OCI-LY1 (cell line): Measurements from ENCODE around the gene PIK3CA.

Source experiments
- H2AFZ ChIP-seq: fragments of 200-600 bp; sonication (generic), shearing (Covaris generic); 2 replicates; pipeline ENCODE4 v1.6.0; 2014; ENCODE audit warnings: antibody characterized with exemption, mild to moderate bottlenecking, low read length
- H3F3A ChIP-seq: fragments of 200-600 bp; sonication (generic), shearing (Covaris generic); 2 replicates; pipeline ENCODE4 v1.6.0; 2014; ENCODE audit warnings: mild to moderate bottlenecking, antibody characterized with exemption, low read length, moderate library complexity; ENCODE audit not compliant: insufficient read depth
- H3K27ac ChIP-seq: fragments of 200-600 bp; sonication (generic); 2 replicates; pipeline ENCODE4 v1.5.1; 2014; ENCODE audit warnings: low read length, mixed run types, mild to moderate bottlenecking, low read depth; ENCODE audit not compliant: poor library complexity, severe bottlenecking
- H3K27me3 ChIP-seq: fragments of 200-600 bp; sonication (generic); 2 replicates; pipeline ENCODE4 v1.6.0; 2014; ENCODE audit warnings: antibody characterized with exemption, mild to moderate bottlenecking, low read length, moderate library complexity; ENCODE audit not compliant: insufficient read depth
- H3K36me3 ChIP-seq: fragments of 200-600 bp; sonication (generic); 2 replicates; pipeline ENCODE4 v1.6.1; 2014; ENCODE audit warnings: mild to moderate bottlenecking, antibody characterized with exemption, low read length, moderate library complexity, mixed read lengths; ENCODE audit not compliant: insufficient read depth
- H3K4me1 ChIP-seq: fragments of 200-600 bp; sonication (generic); 2 replicates; pipeline ENCODE4 v1.5.1; 2014; ENCODE audit warnings: mild to moderate bottlenecking, low read length, moderate library complexity; ENCODE audit not compliant: insufficient read depth, severe bottlenecking
- H3K4me2 ChIP-seq: fragments of 200-600 bp; sonication (generic), shearing (Covaris generic); 2 replicates; pipeline ENCODE4 v1.6.1; 2014; ENCODE audit warnings: low read length
- H3K4me3 ChIP-seq: fragments of 200-600 bp; sonication (generic); 2 replicates; pipeline ENCODE4 v1.5.1; 2014; ENCODE audit warnings: low read length, low read depth, mild to moderate bottlenecking, mixed read lengths; ENCODE audit not compliant: poor library complexity, severe bottlenecking
- H3K79me2 ChIP-seq: fragments of 200-600 bp; shearing (Covaris generic); 2 replicates; pipeline ENCODE4 v1.6.1; 2016; ENCODE audit warnings: mixed run types, low read length, mixed read lengths; ENCODE audit not compliant: insufficient read depth
- H3K9ac ChIP-seq: fragments of 200-600 bp; sonication (generic), shearing (Covaris generic); 2 replicates; pipeline ENCODE4 v1.6.1; 2014; ENCODE audit warnings: mild to moderate bottlenecking, low read length, mixed read lengths
- H3K9me2 ChIP-seq: fragments of 200-600 bp; sonication (generic), shearing (Covaris generic); 2 replicates; pipeline ENCODE4 v1.6.1; 2014; ENCODE audit warnings: low read depth, mild to moderate bottlenecking, low read length, mixed read lengths
- H3K9me3 ChIP-seq: fragments of 200-600 bp; shearing (Covaris generic); 2 replicates; pipeline ENCODE4 v1.6.1; 2014; ENCODE audit warnings: low read length, mixed read lengths
- H4K20me1 ChIP-seq: fragments of 200-600 bp; sonication (generic), shearing (Covaris generic); 2 replicates; pipeline ENCODE4 v1.6.0; 2016; ENCODE audit warnings: mild to moderate bottlenecking, low read length; ENCODE audit not compliant: insufficient read depth
- CTCF ChIP-seq: fragments of 200-600 bp; sonication (generic), shearing (Covaris generic); IDR thresholded peaks from 2 replicates; pipeline ENCODE4 v1.5.1; 2017; ENCODE audit warnings: mild to moderate bottlenecking, antibody characterized with exemption, low read length, moderate library complexity, mixed read lengths
- EZH2 ChIP-seq: fragments of 200-600 bp; sonication (generic), shearing (Covaris generic); IDR thresholded peaks from 2 replicates; pipeline ENCODE4 v1.8.0; 2017; ENCODE audit warnings: borderline replicate concordance, mixed run types, mild to moderate bottlenecking, antibody characterized with exemption, low read length, moderate library complexity, mixed read lengths

The PIK3CA gene

GRCh38 chr3:179174316-179174715, 26.2 kb downstream of the PIK3CA start:
- no peak overlapping the region for H3K4me3 ChIP-seq
- H3K4me2 ChIP-seq = no peak overlapping the region
- no peaks in the 10 kb centered on the region for H3K36me3 ChIP-seq
- H3K27me3 ChIP-seq = no peaks in the 10 kb centered on the region
- H3K27ac ChIP-seq = no peak overlapping the region
- H3K79me2 ChIP-seq = peaks cover 17% of the 10 kb centered on the region
- no peaks in the 10 kb centered on the region for H3K9me2 ChIP-seq
- TF ChIP-seq EZH2 = no peak
- TF ChIP-seq CTCF = no peak
- no peaks in the 10 kb centered on the region for H3K9me3 ChIP-seq
- H3K4me1 ChIP-seq = peaks cover 13% of the 10 kb centered on the region
- no peak overlapping the region for H2AFZ ChIP-seq
- H3K9ac ChIP-seq = no peak overlapping the region
- no peaks in the 10 kb centered on the region for H4K20me1 ChIP-seq
- no peaks in the 10 kb centered on the region for H3F3A ChIP-seq

- Histone ChIP-seq H3K4me1 (peaks cover 13% of the 10 kb centered on the region), H2AFZ (no peak overlapping the region), H3K9me3 (no peaks in the 10 kb centered on the region), H3K79me2 (peaks cover 14% of the 10 kb centered on the region), H3F3A (no peaks in the 10 kb centered on the region), H3K4me2 (no peak overlapping the region), H4K20me1 (no peaks in the 10 kb centered on the region), H3K27me3 (no peaks in the 10 kb centered on the region), H3K9ac (no peak overlapping the region), H3K27ac (no peak overlapping the region), H3K9me2 (no peaks in the 10 kb centered on the region), H3K36me3 (no peaks in the 10 kb centered on the region), H3K4me3 (no peak overlapping the region)
- TF ChIP-seq EZH2 (no peak), CTCF (no peak)
These were observed 26.7 kb downstream of the PIK3CA start for GRCh38 chr3:179174898-179175297.

- no peak overlapping the region for H3K4me2 ChIP-seq
These were observed 27.2 kb downstream of the PIK3CA start for GRCh38 chr3:179175358-179175757.

More at GRCh38 chr3:179175358-179175757, 27.2 kb downstream of the PIK3CA start:
- no peaks in the 10 kb centered on the region for H3K9me3 ChIP-seq
- H3K4me1 ChIP-seq = peaks cover 18% of the 10 kb centered on the region
- no peak for TF ChIP-seq EZH2
- TF ChIP-seq CTCF = no peak
- no peak overlapping the region for H3K4me3 ChIP-seq
- H3F3A ChIP-seq = no peaks in the 10 kb centered on the region
- H3K27me3 ChIP-seq = no peaks in the 10 kb centered on the region
- no peak overlapping the region for H2AFZ ChIP-seq
- H3K9me2 ChIP-seq = no peaks in the 10 kb centered on the region
- peaks cover 14% of the 10 kb centered on the region for H3K79me2 ChIP-seq
- no peak overlapping the region for H3K27ac ChIP-seq
- H4K20me1 ChIP-seq = 0 out of 2 replicates have a peak, but pooled peaks cover 2% of the 10 kb centered on the region
- H3K36me3 ChIP-seq = no peaks in the 10 kb centered on the region
- no peak overlapping the region for H3K9ac ChIP-seq
